ENCODE measurements around the gene PRDM5.

DNA sequence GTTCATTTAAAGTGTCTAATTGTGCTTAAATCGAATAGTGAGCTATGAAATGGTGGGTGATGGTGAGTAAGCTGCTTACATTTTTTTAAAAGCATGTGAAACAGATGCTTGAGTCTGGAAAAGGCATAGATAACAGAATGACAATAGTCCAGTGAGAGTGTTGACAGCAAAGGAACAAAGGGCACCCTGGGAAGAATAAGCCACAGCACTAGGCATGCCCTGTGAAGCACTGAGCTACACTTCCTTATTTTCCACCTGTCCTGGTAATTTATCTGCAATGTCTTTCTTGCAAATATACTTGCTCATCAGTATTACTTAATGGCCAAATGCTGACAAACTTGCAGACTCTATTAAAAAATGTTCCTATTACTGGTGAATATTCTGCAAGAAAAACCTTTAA, 168.7 kb downstream of the PRDM5 start:
- TF ChIP-seq, protein P1, sequence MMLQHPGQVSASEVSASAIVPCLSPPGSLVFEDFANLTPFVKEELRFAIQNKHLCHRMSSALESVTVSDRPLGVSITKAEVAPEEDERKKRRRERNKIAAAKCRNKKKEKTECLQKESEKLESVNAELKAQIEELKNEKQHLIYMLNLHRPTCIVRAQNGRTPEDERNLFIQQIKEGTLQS (IDR thresholded peaks at IDR 0.05), result no peak
- TF ChIP-seq CTCF (IDR thresholded peaks at IDR 0.05 in 2 of 3, conservative IDR thresholded peaks at IDR 0.05 in 1 of 3; ENCODE audit: borderline replicate concordance in 1 of 3, insufficient read depth in 1 of 3, low read depth in 2 of 3, low read length in 2 of 3), result no peak
- TF ChIP-seq POLR2AphosphoS5 (IDR thresholded peaks at IDR 0.05; ENCODE audit: low read depth, low read length), result no peak
- TF ChIP-seq RAD21 (IDR thresholded peaks at IDR 0.05; ENCODE audit: low read depth), result no peak
- TF ChIP-seq MAX (IDR thresholded peaks at IDR 0.05), result no peak
- TF ChIP-seq YY1 (IDR thresholded peaks at IDR 0.05; ENCODE audit: extremely low read depth, insufficient replicate concordance, low read depth, low read length), result no peak
- TF ChIP-seq, protein P2, sequence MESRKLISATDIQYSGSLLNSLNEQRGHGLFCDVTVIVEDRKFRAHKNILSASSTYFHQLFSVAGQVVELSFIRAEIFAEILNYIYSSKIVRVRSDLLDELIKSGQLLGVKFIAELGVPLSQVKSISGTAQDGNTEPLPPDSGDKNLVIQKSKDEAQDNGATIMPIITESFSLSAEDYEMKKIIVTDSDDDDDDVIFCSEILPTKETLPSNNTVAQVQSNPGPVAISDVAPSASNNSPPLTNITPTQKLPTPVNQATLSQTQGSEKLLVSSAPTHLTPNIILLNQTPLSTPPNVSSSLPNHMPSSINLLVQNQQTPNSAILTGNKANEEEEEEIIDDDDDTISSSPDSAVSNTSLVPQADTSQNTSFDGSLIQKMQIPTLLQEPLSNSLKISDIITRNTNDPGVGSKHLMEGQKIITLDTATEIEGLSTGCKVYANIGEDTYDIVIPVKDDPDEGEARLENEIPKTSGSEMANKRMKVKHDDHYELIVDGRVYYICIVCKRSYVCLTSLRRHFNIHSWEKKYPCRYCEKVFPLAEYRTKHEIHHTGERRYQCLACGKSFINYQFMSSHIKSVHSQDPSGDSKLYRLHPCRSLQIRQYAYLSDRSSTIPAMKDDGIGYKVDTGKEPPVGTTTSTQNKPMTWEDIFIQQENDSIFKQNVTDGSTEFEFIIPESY (IDR thresholded peaks at IDR 0.05; ENCODE audit: extremely low read depth, insufficient replicate concordance, low read length), result no peak
- TF ChIP-seq EZH2 (IDR thresholded peaks at IDR 0.05), result no peak
- TF ChIP-seq ZFX (IDR thresholded peaks at IDR 0.05), result no peak
